ENCODE results near the gene MKI67. TPM values are rescaled to one million over a fixed set of nuclear protein-coding genes. Genes with fewer than 3 reads are reported as not detected.
"Not testable (repeated sequence)": the region's sequence is repeated elsewhere in the genome, so short reads cannot be mapped to it uniquely, and the experiment has no call there.

MKI67 gene
- total RNA-seq, 2 donors from 2014 or later, result 217 to 249 TPM

GRCh38 chr10:128095027-128095752 lies 31.0 kb downstream of the MKI67 start:
- ATAC-seq (replicated peaks in 1 of 2) (peak; percentile 69 to 81), DNase-seq (peak; percentile 47 to 50)
- Mint-ChIP-seq H3K4me3 (peak overlapping the region; percentile 57 to 70), H3K4me1 (ENCODE audit: low read depth) (peaks cover 43% of the 10 kb centered on the region), H3K27ac (peak overlapping the region; percentile 19), H3K27me3 (ENCODE audit: low read depth) (no peaks in the 10 kb centered on the region), H3K9me3 (no peaks in the 10 kb centered on the region), H3K36me3 (ENCODE audit: insufficient read depth in 2 of 2) (peaks cover 2 to 20% of the 10 kb centered on the region in 2 donors)

GRCh38 chr10:128094596-128094995 lies 31.6 kb downstream of the MKI67 start:
- Mint-ChIP-seq H3K4me1 (ENCODE audit: low read depth) (peaks cover 37% of the 10 kb centered on the region), H3K36me3 (ENCODE audit: insufficient read depth in 2 of 2) (peaks cover 2 to 16% of the 10 kb centered on the region in 2 donors)
- ATAC-seq (replicated peaks in 1 of 2); H3K27me3 Mint-ChIP-seq (ENCODE audit: low read depth); H3K9me3 Mint-ChIP-seq; H3K4me3 Mint-ChIP-seq; DNase-seq; H3K27ac Mint-ChIP-seq: not testable (repeated sequence)

- Mint-ChIP-seq H3K4me3 (no peak overlapping the region), H3K27ac (no peak overlapping the region), H3K4me1 (ENCODE audit: low read depth) (peaks cover 32% of the 10 kb centered on the region), H3K27me3 (ENCODE audit: low read depth) (no peaks in the 10 kb centered on the region), H3K36me3 (ENCODE audit: insufficient read depth in 2 of 2) (peaks cover 0 to 6% of the 10 kb centered on the region in 2 donors), H3K9me3 (no peaks in the 10 kb centered on the region)
- ATAC-seq (replicated peaks in 1 of 2) (no peak), DNase-seq (no peak)
Observed at GRCh38 chr10:128092454-128092853, 33.8 kb downstream of the MKI67 start.

GRCh38 chr10:128091636-128092210 lies 34.5 kb downstream of the MKI67 start:
- peaks cover 0 to 2% of the 10 kb centered on the region in 2 donors for H3K36me3 Mint-ChIP-seq (ENCODE audit: insufficient read depth in 2 of 2)
- no peak for ATAC-seq (replicated peaks in 1 of 2)
- peaks cover 27% of the 10 kb centered on the region for H3K4me1 Mint-ChIP-seq (ENCODE audit: low read depth)
- no peak for DNase-seq
- no peak overlapping the region for H3K4me3 Mint-ChIP-seq
- no peak overlapping the region for H3K27ac Mint-ChIP-seq
- no peaks in the 10 kb centered on the region for H3K27me3 Mint-ChIP-seq (ENCODE audit: low read depth)
- no peaks in the 10 kb centered on the region for H3K9me3 Mint-ChIP-seq

GRCh38 chr10:128087884-128088709 lies 38.1 kb downstream of the MKI67 start:
- peak; percentile 30 to 35 for ATAC-seq (replicated peaks in 1 of 2)
- Mint-ChIP-seq H3K4me3 (no peak overlapping the region), H3K9me3 (no peaks in the 10 kb centered on the region), H3K4me1 (ENCODE audit: low read depth) (peaks cover 8% of the 10 kb centered on the region), H3K27ac (peak overlapping the region; percentile 24), H3K27me3 (ENCODE audit: low read depth) (no peaks in the 10 kb centered on the region), H3K36me3 (ENCODE audit: insufficient read depth in 2 of 2) (peaks cover 2 to 3% of the 10 kb centered on the region in 2 donors)
- DNase-seq, result no peak

GRCh38 chr10:128087146-128087883 lies 38.9 kb downstream of the MKI67 start:
- DNase-seq (no peak), ATAC-seq (replicated peaks in 1 of 2) (peak; percentile 9 to 21)
- no peaks in the 10 kb centered on the region for H3K27me3 Mint-ChIP-seq (ENCODE audit: low read depth)
- no peaks in the 10 kb centered on the region for H3K9me3 Mint-ChIP-seq
- H3K4me3 Mint-ChIP-seq, result no peak overlapping the region
- no peak overlapping the region for H3K27ac Mint-ChIP-seq
- H3K4me1 Mint-ChIP-seq (ENCODE audit: low read depth), result peaks cover 8% of the 10 kb centered on the region
- H3K36me3 Mint-ChIP-seq (ENCODE audit: insufficient read depth in 2 of 2), result peaks cover 2 to 3% of the 10 kb centered on the region in 2 donors

GRCh38 chr10:128086003-128086863 lies 40.0 kb downstream of the MKI67 start:
- H3K4me1 Mint-ChIP-seq (ENCODE audit: low read depth), result peaks cover 8% of the 10 kb centered on the region
- H3K9me3 Mint-ChIP-seq, result no peaks in the 10 kb centered on the region
- DNase-seq (no peak), ATAC-seq (replicated peaks in 1 of 2) (peak in 1 of 2 donors; percentile 8)
- no peak overlapping the region for H3K4me3 Mint-ChIP-seq
- H3K27ac Mint-ChIP-seq, result no peak overlapping the region
- H3K36me3 Mint-ChIP-seq (ENCODE audit: insufficient read depth in 2 of 2), result peaks cover 2 to 3% of the 10 kb centered on the region in 2 donors
- H3K27me3 Mint-ChIP-seq (ENCODE audit: low read depth), result no peaks in the 10 kb centered on the region

GRCh38 chr10:128084991-128085390 lies 41.2 kb downstream of the MKI67 start:
- no peaks in the 10 kb centered on the region for H3K27me3 Mint-ChIP-seq (ENCODE audit: low read depth)
- H3K4me1 Mint-ChIP-seq (ENCODE audit: low read depth), result peaks cover 8% of the 10 kb centered on the region
- no peak overlapping the region for H3K27ac Mint-ChIP-seq
- H3K4me3 Mint-ChIP-seq, result no peak overlapping the region
- H3K36me3 Mint-ChIP-seq (ENCODE audit: insufficient read depth in 2 of 2), result peaks cover 2 to 4% of the 10 kb centered on the region in 2 donors
- ATAC-seq (replicated peaks in 1 of 2), result no peak
- H3K9me3 Mint-ChIP-seq, result no peaks in the 10 kb centered on the region
- DNase-seq, result no peak

GRCh38 chr10:128084364-128084763 lies 41.9 kb downstream of the MKI67 start:
- H3K9me3 Mint-ChIP-seq, result no peaks in the 10 kb centered on the region
- peaks cover 2 to 5% of the 10 kb centered on the region in 2 donors for H3K36me3 Mint-ChIP-seq (ENCODE audit: insufficient read depth in 2 of 2)
- ATAC-seq (replicated peaks in 1 of 2) (no peak), DNase-seq (no peak)
- no peaks in the 10 kb centered on the region for H3K27me3 Mint-ChIP-seq (ENCODE audit: low read depth)
- no peak overlapping the region for H3K27ac Mint-ChIP-seq
- H3K4me1 Mint-ChIP-seq (ENCODE audit: low read depth), result peaks cover 8% of the 10 kb centered on the region
- no peak overlapping the region for H3K4me3 Mint-ChIP-seq

- H3K27me3 Mint-ChIP-seq (ENCODE audit: low read depth), result no peaks in the 10 kb centered on the region
- DNase-seq (no peak), ATAC-seq (replicated peaks in 1 of 2) (no peak)
- H3K4me3 Mint-ChIP-seq, result no peak overlapping the region
- peaks cover 8% of the 10 kb centered on the region for H3K4me1 Mint-ChIP-seq (ENCODE audit: low read depth)
- no peak overlapping the region for H3K27ac Mint-ChIP-seq
- H3K9me3 Mint-ChIP-seq, result no peaks in the 10 kb centered on the region
- peaks cover 2 to 8% of the 10 kb centered on the region in 2 donors for H3K36me3 Mint-ChIP-seq (ENCODE audit: insufficient read depth in 2 of 2)
Observed at GRCh38 chr10:128083191-128083895, 42.9 kb downstream of the MKI67 start.

- H3K4me1 Mint-ChIP-seq (ENCODE audit: low read depth), result no peaks in the 10 kb centered on the region
- peaks cover 2 to 10% of the 10 kb centered on the region in 2 donors for H3K36me3 Mint-ChIP-seq (ENCODE audit: insufficient read depth in 2 of 2)
- ATAC-seq (replicated peaks in 1 of 2), result no peak
- H3K27ac Mint-ChIP-seq, result no peak overlapping the region
- no peak for DNase-seq
- no peaks in the 10 kb centered on the region for H3K27me3 Mint-ChIP-seq (ENCODE audit: low read depth)
- H3K4me3 Mint-ChIP-seq, result no peak overlapping the region
- H3K9me3 Mint-ChIP-seq, result no peaks in the 10 kb centered on the region
Observed at GRCh38 chr10:128081720-128082119, 44.5 kb downstream of the MKI67 start.

Measured in activated T-cell treated with anti-CD3 and anti-CD28 coated beads, Interleukin-2, amount 50 U/mL, for 72 hours (primary cell).